VCaP (cell line): ENCODE results near the gene TDRD9.

ENCODE experiments used
- H3K27ac ChIP-seq: fragments of 450-650 bp; 2 replicates; pipeline ENCODE4 v1.5.1; 2017
- CTCF ChIP-seq: fragments of 450-650 bp; conservative IDR thresholded peaks from 2 replicates; pipeline ENCODE4 v1.5.1; 2017; ENCODE audit warnings: mild to moderate bottlenecking, moderate library complexity

TDRD9 gene

GRCh38 chr14:103905842-103906456 lies 22.3 kb upstream of the TDRD9 start:
- no peak for TF ChIP-seq CTCF
- H3K27ac ChIP-seq: no peak overlapping the region

- no peak overlapping the region for H3K27ac ChIP-seq
- TF ChIP-seq CTCF: no peak
Observed at GRCh38 chr14:103908580-103908979, 19.7 kb upstream of the TDRD9 start.

- no peak for TF ChIP-seq CTCF
- H3K27ac ChIP-seq: peak overlapping the region; percentile 47
Observed at GRCh38 chr14:103909531-103910261, 18.6 kb upstream of the TDRD9 start.

- H3K27ac ChIP-seq: peak overlapping the region; percentile 47
- peak; percentile 93 for TF ChIP-seq CTCF
Observed at GRCh38 chr14:103910262-103910935, 17.9 kb upstream of the TDRD9 start.

- no peak for TF ChIP-seq CTCF
- peak overlapping the region; percentile 47 for H3K27ac ChIP-seq
Observed at GRCh38 chr14:103910984-103911383, 17.3 kb upstream of the TDRD9 start.

- TF ChIP-seq CTCF: no peak
- H3K27ac ChIP-seq: no peak overlapping the region
Observed at GRCh38 chr14:103915616-103916015, 12.6 kb upstream of the TDRD9 start.

- no peak overlapping the region for H3K27ac ChIP-seq
- TF ChIP-seq CTCF: no peak
Observed at GRCh38 chr14:103916636-103917262, 11.5 kb upstream of the TDRD9 start.
